Breast epithelium (tissue), 3 donors: Measurements from ENCODE around the gene SP6.

Experiments
- CTCF ChIP-seq, 3 donors: fragments of 450-650 bp; IDR thresholded peaks; one replicate each; pipeline ENCODE4 v1.5.1; 2016 to 2017; ENCODE audit warnings: antibody characterized with exemption in 3 of 3, mild to moderate bottlenecking in 3 of 3, moderate library complexity in 3 of 3
- POLR2AphosphoS5 ChIP-seq, 3 donors: sonication (generic); formaldehyde crosslinking; IDR thresholded peaks; one replicate each; pipeline ENCODE4 v1.6.1; 2017; ENCODE audit warnings: antibody characterized with exemption in 3 of 3

GRCh38 chr17:47822785-47823184 is 28.2 kb downstream of the SP6 start:
- no peak for TF ChIP-seq CTCF (IDR thresholded peaks at IDR 0.05)
- TF ChIP-seq POLR2AphosphoS5 (IDR thresholded peaks at IDR 0.05) = no peak
